DND-41 (cell line): ENCODE results near the gene GCNT3.

Source experiments
- ATAC-seq: fragments of 200-7000 bp; cut with Tn5 transposase; 3 replicates; pipeline ENCODE4 v1.9.1; 2021; ENCODE audit warnings: low read depth; ENCODE audit not compliant: insufficient read depth
- DNase-seq: peaks from one replicate; pipeline ENCODE4 v3.0.0-alpha.2; 2020
- H2AFZ ChIP-seq: 2 replicates; pipeline ENCODE4 v1.6.0; 2012; ENCODE audit warnings: low read depth, low read length
- H3K27ac ChIP-seq: 2 replicates; pipeline ENCODE4 v1.5.1; 2012; ENCODE audit warnings: low read length, inconsistent platforms
- H3K27me3 ChIP-seq: fragments of 200-600 bp; sonication (generic); 2 replicates; pipeline ENCODE4 v1.6.0; 2012; ENCODE audit warnings: low read length, mild to moderate bottlenecking, inconsistent platforms; ENCODE audit not compliant: insufficient read depth, poor library complexity
- H3K36me3 ChIP-seq: 2 replicates; pipeline ENCODE4 v1.5.1; 2012; ENCODE audit warnings: low read length, inconsistent platforms; ENCODE audit not compliant: insufficient read depth
- H3K4me1 ChIP-seq: 2 replicates; pipeline ENCODE4 v1.5.1; 2012; ENCODE audit warnings: mild to moderate bottlenecking, low read length; ENCODE audit not compliant: insufficient read depth
- H3K4me2 ChIP-seq: 2 replicates; pipeline ENCODE4 v1.6.0; 2012; ENCODE audit warnings: mild to moderate bottlenecking, moderate library complexity, low read length, inconsistent platforms; ENCODE audit not compliant: insufficient read depth
- H3K4me3 ChIP-seq, 2 experiments: fragments of 200-600 bp in 1 of 2; shearing (Covaris generic) in 1 of 2; 2 replicates each; pipeline ENCODE4 v1.5.1; 2012 to 2016; ENCODE audit warnings: inconsistent platforms in 2 of 2, low read length in 2 of 2, mild to moderate bottlenecking in 2 of 2, low read depth in 1 of 2, moderate library complexity in 1 of 2
- H3K79me2 ChIP-seq: 2 replicates; pipeline ENCODE4 v1.6.0; 2012; ENCODE audit warnings: low read length, inconsistent platforms; ENCODE audit not compliant: insufficient read depth
- H3K9ac ChIP-seq: 2 replicates; pipeline ENCODE4 v1.6.0; 2012; ENCODE audit warnings: low read depth, mild to moderate bottlenecking, inconsistent platforms, low read length, moderate library complexity
- H3K9me3 ChIP-seq: 2 replicates; pipeline ENCODE4 v1.5.1; 2012; ENCODE audit warnings: low read length, moderate library complexity, mild to moderate bottlenecking, inconsistent platforms; ENCODE audit not compliant: insufficient read depth, severe bottlenecking
- H4K20me1 ChIP-seq: 2 replicates; pipeline ENCODE4 v1.6.0; 2012; ENCODE audit warnings: low read length; ENCODE audit not compliant: insufficient read depth
- EZH2 ChIP-seq: IDR thresholded peaks from 3 replicates; pipeline ENCODE4 v1.6.1; 2012; ENCODE audit warnings: borderline replicate concordance, low read depth, mild to moderate bottlenecking, moderate library complexity, low read length, inconsistent platforms; ENCODE audit not compliant: severe bottlenecking
- TF ChIP-seq, protein P1 (sequence below): IDR thresholded peaks from 2 replicates; pipeline ENCODE4 v1.5.1; 2012; ENCODE audit warnings: borderline replicate concordance, low read length, moderate library complexity, mild to moderate bottlenecking; ENCODE audit not compliant: poor library complexity, severe bottlenecking; ENCODE audit errors: extremely low read depth

GCNT3 gene

GRCh38 chr15:59594493-59594942 lies 17.1 kb upstream of the GCNT3 start:
- no peaks in the 10 kb centered on the region for H3K9me3 ChIP-seq
- H3K27me3 ChIP-seq = no peaks in the 10 kb centered on the region
- H2AFZ ChIP-seq = no peak overlapping the region
- H3K9ac ChIP-seq = no peak overlapping the region
- H3K27ac ChIP-seq = no peak overlapping the region
- ATAC-seq (no peak), DNase-seq (no peak)
- H3K4me2 ChIP-seq = no peak overlapping the region
- no peaks in the 10 kb centered on the region for H3K4me1 ChIP-seq
- no peaks in the 10 kb centered on the region for H3K36me3 ChIP-seq
- TF ChIP-seq, protein P1, sequence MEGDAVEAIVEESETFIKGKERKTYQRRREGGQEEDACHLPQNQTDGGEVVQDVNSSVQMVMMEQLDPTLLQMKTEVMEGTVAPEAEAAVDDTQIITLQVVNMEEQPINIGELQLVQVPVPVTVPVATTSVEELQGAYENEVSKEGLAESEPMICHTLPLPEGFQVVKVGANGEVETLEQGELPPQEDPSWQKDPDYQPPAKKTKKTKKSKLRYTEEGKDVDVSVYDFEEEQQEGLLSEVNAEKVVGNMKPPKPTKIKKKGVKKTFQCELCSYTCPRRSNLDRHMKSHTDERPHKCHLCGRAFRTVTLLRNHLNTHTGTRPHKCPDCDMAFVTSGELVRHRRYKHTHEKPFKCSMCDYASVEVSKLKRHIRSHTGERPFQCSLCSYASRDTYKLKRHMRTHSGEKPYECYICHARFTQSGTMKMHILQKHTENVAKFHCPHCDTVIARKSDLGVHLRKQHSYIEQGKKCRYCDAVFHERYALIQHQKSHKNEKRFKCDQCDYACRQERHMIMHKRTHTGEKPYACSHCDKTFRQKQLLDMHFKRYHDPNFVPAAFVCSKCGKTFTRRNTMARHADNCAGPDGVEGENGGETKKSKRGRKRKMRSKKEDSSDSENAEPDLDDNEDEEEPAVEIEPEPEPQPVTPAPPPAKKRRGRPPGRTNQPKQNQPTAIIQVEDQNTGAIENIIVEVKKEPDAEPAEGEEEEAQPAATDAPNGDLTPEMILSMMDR = no peak
- no peak for TF ChIP-seq EZH2
- H3K4me3 ChIP-seq = no peak overlapping the region
- no peaks in the 10 kb centered on the region for H4K20me1 ChIP-seq
- no peaks in the 10 kb centered on the region for H3K79me2 ChIP-seq

DNA sequence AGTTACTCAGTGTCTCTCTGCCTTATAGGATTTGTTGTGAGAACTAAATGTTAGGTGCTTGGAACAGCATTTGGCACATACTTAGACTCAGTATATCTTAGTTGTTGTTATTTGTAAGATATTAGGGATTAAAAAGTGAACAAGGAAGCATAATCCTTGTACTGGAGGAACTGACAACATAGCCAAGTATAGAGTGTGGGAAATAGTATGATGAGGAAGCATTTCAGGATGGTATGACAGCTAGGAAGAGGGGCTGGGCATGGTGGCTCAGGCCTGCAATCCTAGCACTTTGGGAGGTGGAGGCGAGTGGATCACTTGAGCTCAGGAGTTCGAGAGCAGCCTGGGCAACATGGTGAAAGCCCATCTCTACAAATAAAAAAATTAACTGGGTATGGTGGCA lies 16.6 kb upstream of the GCNT3 start:
- ATAC-seq = no peak
- Histone ChIP-seq H3K4me3 (no peak overlapping the region), H3K9me3 (no peaks in the 10 kb centered on the region), H4K20me1 (no peaks in the 10 kb centered on the region), H3K36me3 (no peaks in the 10 kb centered on the region), H3K9ac (no peak overlapping the region), H3K4me1 (no peaks in the 10 kb centered on the region), H2AFZ (no peak overlapping the region), H3K27me3 (no peaks in the 10 kb centered on the region), H3K79me2 (no peaks in the 10 kb centered on the region), H3K27ac (no peak overlapping the region), H3K4me2 (no peak overlapping the region)
- TF ChIP-seq, protein P1 = no peak
- TF ChIP-seq EZH2 = no peak
- DNase-seq = no peak

GRCh38 chr15:59595434-59595915 lies 16.1 kb upstream of the GCNT3 start:
- DNase-seq = no peak
- Histone ChIP-seq H3K27me3 (no peaks in the 10 kb centered on the region), H3K4me2 (no peak overlapping the region), H2AFZ (no peak overlapping the region), H4K20me1 (no peaks in the 10 kb centered on the region), H3K4me3 (no peak overlapping the region), H3K9me3 (no peaks in the 10 kb centered on the region), H3K4me1 (no peaks in the 10 kb centered on the region), H3K9ac (no peak overlapping the region), H3K79me2 (no peaks in the 10 kb centered on the region), H3K27ac (no peak overlapping the region), H3K36me3 (no peaks in the 10 kb centered on the region)
- no peak for TF ChIP-seq EZH2
- TF ChIP-seq, protein P1 = no peak
- no peak for ATAC-seq

DNA sequence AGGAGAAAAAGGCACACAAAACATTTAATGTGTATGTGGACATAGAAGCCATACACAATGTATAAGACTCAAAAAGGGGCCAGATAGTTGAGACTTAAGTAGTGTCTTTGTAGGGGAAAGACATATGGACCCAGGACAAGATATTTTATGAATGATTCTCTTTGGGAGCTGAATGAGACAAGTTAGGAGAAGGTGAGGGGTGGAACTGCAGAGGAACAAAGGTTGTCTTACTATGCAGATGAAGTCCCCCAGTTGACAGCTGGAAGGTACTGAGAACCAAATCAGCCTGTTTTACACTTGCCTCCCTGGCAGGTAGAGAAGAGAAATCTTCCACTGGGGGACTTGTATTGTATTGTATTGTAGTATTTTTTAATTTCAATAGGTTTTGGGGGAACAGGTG lies 14.9 kb upstream of the GCNT3 start:
- no peak overlapping the region for H3K4me3 ChIP-seq
- no peak for DNase-seq
- no peak overlapping the region for H3K9ac ChIP-seq
- H3K36me3 ChIP-seq = no peaks in the 10 kb centered on the region
- H3K4me1 ChIP-seq = no peaks in the 10 kb centered on the region
- H4K20me1 ChIP-seq = no peaks in the 10 kb centered on the region
- no peak overlapping the region for H3K27ac ChIP-seq
- no peaks in the 10 kb centered on the region for H3K27me3 ChIP-seq
- ATAC-seq = no peak
- H2AFZ ChIP-seq = no peak overlapping the region
- H3K4me2 ChIP-seq = no peak overlapping the region
- no peaks in the 10 kb centered on the region for H3K9me3 ChIP-seq
- no peaks in the 10 kb centered on the region for H3K79me2 ChIP-seq
- no peak for TF ChIP-seq EZH2
- TF ChIP-seq, protein P1 = no peak
